Stimulated activated CD8-positive, alpha-beta memory T cell treated with anti-CD3 and anti-CD28 coated beads, Interleukin-12 subunit alpha, Interleukin-12 subunit beta, amount 100 ng/mL, for 24 hours (primary cell): ENCODE data around the gene PPP2R1B.

ENCODE experiments used
- DNase-seq: peaks from one replicate; pipeline ENCODE4 v3.0.0-alpha.2; 2020; ENCODE audit errors: extremely low read depth

The PPP2R1B gene

DNA sequence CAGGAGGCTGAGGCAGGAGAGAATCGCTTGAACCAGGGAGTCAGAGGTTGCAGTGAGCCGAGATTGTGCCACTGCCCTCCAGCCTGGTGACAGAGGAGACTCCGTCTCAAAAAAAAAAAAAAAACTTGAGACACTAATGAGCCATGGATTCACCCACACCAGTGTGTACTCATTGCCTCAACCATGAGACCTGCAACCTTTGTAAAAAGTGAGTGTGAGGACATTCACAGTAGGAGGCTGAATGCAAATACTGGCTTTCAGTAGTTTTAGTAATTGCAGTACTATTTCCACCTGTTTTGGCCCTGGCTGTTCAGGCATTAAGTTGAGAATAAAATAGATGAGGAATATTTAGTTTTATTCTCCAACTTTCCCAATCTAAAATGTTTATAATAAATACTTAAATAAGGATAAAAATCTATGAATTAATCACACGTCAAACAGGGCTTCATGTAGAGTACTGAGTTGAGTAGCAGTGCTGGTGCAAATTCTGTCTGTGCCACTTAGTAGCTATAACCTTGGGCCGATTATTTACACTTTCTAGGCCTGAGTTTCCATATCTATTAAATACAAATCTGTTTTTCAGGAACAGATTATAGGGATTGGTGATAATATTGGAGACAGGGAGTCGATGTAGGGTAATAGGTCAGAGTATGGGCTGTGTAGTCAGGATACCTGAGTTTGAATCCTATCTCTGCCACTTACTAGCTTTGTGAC lies 72.8 kb downstream of the PPP2R1B start:
- no peak for DNase-seq

DNA sequence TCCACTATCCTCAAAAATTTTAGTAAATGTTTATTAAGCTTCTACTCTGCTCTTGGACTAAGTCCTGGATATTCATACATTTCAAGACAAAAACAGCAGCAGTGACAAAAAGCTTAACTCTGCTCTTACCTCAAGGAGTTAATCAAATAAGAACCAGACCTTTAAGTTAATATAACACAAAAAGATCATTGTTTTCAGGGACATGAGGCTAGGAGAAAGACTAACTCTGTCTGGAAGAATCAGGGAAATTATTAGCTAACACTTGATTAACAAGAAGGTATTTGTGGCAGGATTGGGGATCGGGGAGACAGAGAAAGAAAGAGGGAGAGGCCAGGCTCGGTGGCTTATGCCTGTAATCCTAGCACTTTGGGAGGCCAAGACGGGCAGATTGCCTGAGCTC lies 74.4 kb downstream of the PPP2R1B start:
- DNase-seq = no peak

DNA sequence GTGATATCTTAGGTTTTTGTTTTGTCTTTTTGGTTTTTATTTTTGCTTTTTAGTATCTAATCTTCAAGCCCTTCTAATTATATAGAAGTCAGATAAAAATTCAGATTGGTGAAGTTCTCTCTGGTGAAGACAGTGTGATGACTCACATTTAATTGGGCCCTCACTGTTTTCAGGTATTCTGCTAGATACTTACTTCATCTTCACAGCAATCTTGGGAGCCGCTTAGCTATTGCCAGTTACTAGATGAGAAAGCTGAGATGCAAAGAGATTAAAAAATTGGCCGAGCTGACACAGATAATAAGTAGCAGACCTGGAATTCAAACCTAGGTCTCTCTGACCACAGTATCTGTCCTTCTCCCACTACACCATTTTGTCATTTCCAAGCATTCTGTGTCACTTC lies 75.0 kb downstream of the PPP2R1B start:
- no peak for DNase-seq

DNA sequence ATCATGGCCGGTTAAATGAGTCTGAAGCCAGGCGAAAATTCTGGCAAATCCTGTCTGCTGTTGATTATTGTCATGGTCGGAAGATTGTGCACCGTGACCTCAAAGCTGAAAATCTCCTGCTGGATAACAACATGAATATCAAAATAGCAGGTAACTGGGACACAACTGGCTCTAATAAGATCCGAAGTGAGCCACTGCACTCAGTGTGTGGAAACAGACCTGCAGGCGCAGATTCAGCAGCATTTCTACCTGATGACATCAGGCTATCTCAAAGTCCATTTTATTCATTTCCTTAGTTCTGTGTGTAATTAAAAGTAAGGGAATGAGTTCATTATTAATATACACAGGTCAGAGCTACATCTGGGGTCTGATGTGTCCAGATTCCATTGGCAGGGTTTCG lies 78.2 kb downstream of the PPP2R1B start:
- no peak for DNase-seq

DNA sequence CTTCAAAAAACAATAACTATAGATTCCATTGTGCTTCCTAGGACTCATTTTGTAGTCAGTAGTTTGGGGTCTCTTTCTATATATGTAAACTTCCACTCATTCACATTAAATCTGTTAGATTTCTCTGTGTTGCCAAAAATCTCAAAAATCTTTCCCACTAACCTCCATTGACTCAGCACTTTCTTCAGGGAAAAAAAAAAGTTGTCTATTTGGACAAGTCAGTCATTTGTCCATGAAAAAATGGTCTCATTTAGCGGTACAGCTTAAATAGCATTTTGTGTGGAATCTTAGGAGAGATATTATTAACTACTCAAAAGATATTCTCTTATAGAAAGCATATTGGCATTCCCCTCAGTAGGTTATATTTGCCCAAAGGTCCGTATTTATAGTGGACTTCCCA lies 81.9 kb downstream of the PPP2R1B start:
- DNase-seq = no peak

DNA sequence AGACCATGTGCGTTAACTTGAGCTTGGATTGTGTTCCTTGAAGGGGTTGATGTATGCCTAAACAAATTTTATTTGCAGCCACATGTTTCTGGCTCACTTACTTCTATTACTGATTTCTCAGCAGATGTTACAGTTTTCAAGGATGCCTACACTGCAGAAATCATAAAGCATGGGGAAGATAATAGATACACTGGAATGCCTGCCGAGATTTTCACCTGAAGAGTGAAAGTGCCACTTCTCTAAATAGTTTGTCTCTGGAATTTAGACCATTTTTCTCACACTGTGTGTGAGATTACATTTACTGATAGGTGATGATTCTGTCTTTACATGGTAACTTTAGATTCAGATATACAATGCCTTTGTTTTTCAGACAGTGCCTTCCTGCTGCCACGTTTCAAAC lies 82.4 kb downstream of the PPP2R1B start:
- DNase-seq = no peak

DNA sequence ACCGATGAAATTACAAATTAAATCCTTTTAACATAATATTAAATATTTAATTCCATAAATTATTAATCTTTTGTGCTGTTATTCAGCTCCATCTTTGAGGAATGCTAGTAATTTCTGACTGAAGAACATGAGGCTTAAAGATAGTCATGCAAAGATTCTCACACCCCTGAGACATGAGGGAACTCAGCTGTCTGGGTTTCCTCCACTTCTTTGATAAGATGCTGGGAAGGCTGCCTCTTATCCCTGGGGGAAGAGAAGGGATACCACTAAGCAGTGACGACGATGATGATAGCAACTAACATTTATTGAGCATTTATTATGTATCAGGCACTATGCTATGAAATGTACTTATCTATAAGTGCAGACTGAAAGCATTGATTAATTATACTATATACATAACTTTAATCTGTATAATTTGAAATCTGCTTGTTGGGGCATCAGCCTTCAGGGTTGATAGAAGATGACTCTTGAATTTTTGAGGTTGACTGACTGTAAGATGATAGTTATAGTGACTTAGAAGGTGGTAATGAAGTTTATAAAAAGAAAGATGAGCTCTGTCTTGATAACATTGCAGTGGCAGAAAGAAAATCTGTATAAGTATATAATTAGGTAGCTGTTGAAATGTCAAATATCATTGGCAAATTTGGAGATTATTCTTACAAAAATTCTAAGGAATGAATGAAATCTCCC lies 85.6 kb downstream of the PPP2R1B start:
- no peak for DNase-seq
